Activated CD4-positive, alpha-beta T cell treated with anti-CD3 and anti-CD28 coated beads, Interleukin-2, amount 10 ng/mL, durations not matched to agents 7 days and 5 days (primary cell): ENCODE results near the gene CYB561. TPM values are rescaled to one million over a fixed set of nuclear protein-coding genes. Genes with fewer than 3 reads are reported as not detected.
A peak's percentile ranks its signal among the peaks of the same experiment; 100 is the strongest.

Experiments used
- CTCF ChIA-PET: fragments of 350-600 bp; sonication (Branson Sonifier 250); formaldehyde crosslinking; loops from one replicate; lab custom pipeline; 2021; ENCODE audit warnings: antibody characterized with exemption; lab: Charles Lee
- POLR2A ChIA-PET: fragments of 350-600 bp; sonication (Branson Sonifier 250); formaldehyde crosslinking; loops from one replicate; lab custom pipeline; 2021; ENCODE audit warnings: antibody characterized with exemption; lab: Charles Lee
- DNase-seq: peaks from one replicate; pipeline ENCODE4 v3.0.0-alpha.2; 2020
- H3K27ac Mint-ChIP-seq: one replicate; pipeline ENCODE4 v1.8.0; 2021; ENCODE audit warnings: mild to moderate bottlenecking, moderate library complexity, mixed read lengths
- H3K27me3 Mint-ChIP-seq: one replicate; pipeline ENCODE4 v1.8.0; 2021; ENCODE audit warnings: mixed read lengths
- H3K36me3 Mint-ChIP-seq: one replicate; pipeline ENCODE4 v1.8.0; 2021; ENCODE audit warnings: low read depth, mixed read lengths
- H3K4me1 Mint-ChIP-seq: one replicate; pipeline ENCODE4 v1.8.0; 2021; ENCODE audit warnings: mixed read lengths
- H3K4me3 Mint-ChIP-seq: one replicate; pipeline ENCODE4 v1.8.0; 2021; ENCODE audit warnings: mild to moderate bottlenecking, moderate library complexity, mixed read lengths
- H3K9me3 Mint-ChIP-seq: one replicate; pipeline ENCODE4 v1.8.0; 2021; ENCODE audit warnings: mixed read lengths
- total RNA-seq, 2 experiments: library from RNA; stranded (reverse); gene quantifications; one replicate each; pipeline ENCODE4 v1.2.3, GENCODE V29; 2021

The CYB561 gene
- total RNA-seq, 2 experiments from 2014 or later = 7.9 to 9.5 TPM

GRCh38 chr17:63423963-63424362 is 22.1 kb downstream of the CYB561 start:
- Mint-ChIP-seq H3K27me3 (peaks cover 2% of the 10 kb centered on the region), H3K9me3 (no peaks in the 10 kb centered on the region), H3K27ac (no peak overlapping the region), H3K4me3 (no peak overlapping the region), H3K4me1 (peaks cover 57% of the 10 kb centered on the region), H3K36me3 (peaks cover 1% of the 10 kb centered on the region)
- ChIA-PET POLR2A (no interaction called here), CTCF (interaction anchor here (0.9 to 7.0 kb wide), 4 partner anchors 13 to 188 kb away, joined by 3 to 60 read pairs (median 30); partner anchors contain the start of gene ACE)
- no peak for DNase-seq

GRCh38 chr17:63423251-63423950 is 22.7 kb downstream of the CYB561 start:
- ChIA-PET CTCF (interaction anchor here (0.9 to 7.0 kb wide), 3 partner anchors 14 to 188 kb away, joined by 3 to 60 read pairs (median 57); partner anchors contain the start of gene ACE), POLR2A (no interaction called here)
- peaks cover 2% of the 10 kb centered on the region for H3K27me3 Mint-ChIP-seq
- no peak overlapping the region for H3K4me3 Mint-ChIP-seq
- H3K27ac Mint-ChIP-seq = no peak overlapping the region
- no peaks in the 10 kb centered on the region for H3K9me3 Mint-ChIP-seq
- H3K4me1 Mint-ChIP-seq = peaks cover 55% of the 10 kb centered on the region
- DNase-seq = no peak
- H3K36me3 Mint-ChIP-seq = peaks cover 1% of the 10 kb centered on the region

GRCh38 chr17:63421681-63422645 is 24.1 kb downstream of the CYB561 start:
- no peak for DNase-seq
- Mint-ChIP-seq H3K4me1 (peaks cover 41% of the 10 kb centered on the region), H3K27me3 (peaks cover 2% of the 10 kb centered on the region), H3K4me3 (no peak overlapping the region), H3K9me3 (no peaks in the 10 kb centered on the region), H3K36me3 (peaks cover 1% of the 10 kb centered on the region), H3K27ac (peak overlapping the region; percentile 4)
- ChIA-PET POLR2A (no interaction called here), CTCF (no interaction called here)

- H3K27me3 Mint-ChIP-seq = peaks cover 2% of the 10 kb centered on the region
- CTCF ChIA-PET = no interaction called here
- POLR2A ChIA-PET = no interaction called here
- H3K9me3 Mint-ChIP-seq = no peaks in the 10 kb centered on the region
- peak overlapping the region; percentile 92 for H3K27ac Mint-ChIP-seq
- peaks cover 1% of the 10 kb centered on the region for H3K36me3 Mint-ChIP-seq
- H3K4me3 Mint-ChIP-seq = no peak overlapping the region
- DNase-seq = no peak
- peaks cover 32% of the 10 kb centered on the region for H3K4me1 Mint-ChIP-seq
Measured at GRCh38 chr17:63420868-63421680, 25.0 kb downstream of the CYB561 start.

- Mint-ChIP-seq H3K27me3 (peaks cover 2% of the 10 kb centered on the region), H3K4me3 (peak overlapping the region; percentile 24), H3K36me3 (peaks cover 1% of the 10 kb centered on the region), H3K27ac (peak overlapping the region; percentile 92), H3K9me3 (no peaks in the 10 kb centered on the region), H3K4me1 (peaks cover 25% of the 10 kb centered on the region)
- CTCF ChIA-PET = interaction anchor here (0.5 to 4.4 kb wide), 4 partner anchors 11 to 1361 kb away, joined by 3 to 25 read pairs (median 5); no protein-coding TSS in a partner anchor
- POLR2A ChIA-PET = no interaction called here
- DNase-seq = peak; percentile 73
Measured at GRCh38 chr17:63419949-63420867, 25.9 kb downstream of the CYB561 start.

- H3K4me1 Mint-ChIP-seq = peaks cover 25% of the 10 kb centered on the region
- no peaks in the 10 kb centered on the region for H3K9me3 Mint-ChIP-seq
- peaks cover 1% of the 10 kb centered on the region for H3K36me3 Mint-ChIP-seq
- ChIA-PET POLR2A (no interaction called here), CTCF (interaction anchor here (0.5 to 4.4 kb wide), 5 partner anchors 12 to 1360 kb away, joined by 3 to 25 read pairs (median 5); no protein-coding TSS in a partner anchor)
- DNase-seq = no peak
- H3K4me3 Mint-ChIP-seq = no peak overlapping the region
- no peaks in the 10 kb centered on the region for H3K27me3 Mint-ChIP-seq
- no peak overlapping the region for H3K27ac Mint-ChIP-seq
Measured at GRCh38 chr17:63419398-63419797, 26.7 kb downstream of the CYB561 start.

GRCh38 chr17:63418540-63418939 is 27.6 kb downstream of the CYB561 start:
- Mint-ChIP-seq H3K9me3 (no peaks in the 10 kb centered on the region), H3K4me3 (no peak overlapping the region), H3K4me1 (peaks cover 25% of the 10 kb centered on the region), H3K27ac (no peak overlapping the region), H3K27me3 (peaks cover 2% of the 10 kb centered on the region), H3K36me3 (peaks cover 1% of the 10 kb centered on the region)
- POLR2A ChIA-PET = no interaction called here
- CTCF ChIA-PET = interaction anchor here (0.9 to 4.4 kb wide), 4 partner anchors 9 to 430 kb away, joined by 3 to 25 read pairs (median 3); no protein-coding TSS in a partner anchor
- no peak for DNase-seq

- CTCF ChIA-PET = interaction anchor here (0.6 kb wide), 1 partner anchor 64 kb away, joined by 4 read pairs; no protein-coding TSS in a partner anchor
- DNase-seq = no peak
- Mint-ChIP-seq H3K4me3 (no peak overlapping the region), H3K27me3 (peaks cover 4% of the 10 kb centered on the region), H3K27ac (no peak overlapping the region), H3K9me3 (no peaks in the 10 kb centered on the region), H3K4me1 (peaks cover 6% of the 10 kb centered on the region), H3K36me3 (no peaks in the 10 kb centered on the region)
- POLR2A ChIA-PET = no interaction called here
Measured at GRCh38 chr17:63414222-63414621, 31.9 kb downstream of the CYB561 start.

GRCh38 chr17:63413128-63413527 is 33.0 kb downstream of the CYB561 start:
- H3K4me1 Mint-ChIP-seq = no peaks in the 10 kb centered on the region
- POLR2A ChIA-PET = no interaction called here
- CTCF ChIA-PET = no interaction called here
- DNase-seq = no peak
- H3K27ac Mint-ChIP-seq = no peak overlapping the region
- no peaks in the 10 kb centered on the region for H3K36me3 Mint-ChIP-seq
- no peaks in the 10 kb centered on the region for H3K9me3 Mint-ChIP-seq
- no peak overlapping the region for H3K4me3 Mint-ChIP-seq
- H3K27me3 Mint-ChIP-seq = peaks cover 4% of the 10 kb centered on the region

GRCh38 chr17:63412234-63412633 is 33.9 kb downstream of the CYB561 start:
- no peak overlapping the region for H3K4me3 Mint-ChIP-seq
- DNase-seq = no peak
- peaks cover 4% of the 10 kb centered on the region for H3K27me3 Mint-ChIP-seq
- H3K9me3 Mint-ChIP-seq = no peaks in the 10 kb centered on the region
- H3K36me3 Mint-ChIP-seq = no peaks in the 10 kb centered on the region
- POLR2A ChIA-PET = no interaction called here
- no peak overlapping the region for H3K27ac Mint-ChIP-seq
- H3K4me1 Mint-ChIP-seq = no peaks in the 10 kb centered on the region
- CTCF ChIA-PET = no interaction called here

GRCh38 chr17:63407741-63408330 is 38.3 kb downstream of the CYB561 start:
- Mint-ChIP-seq H3K27me3 (peaks cover 2% of the 10 kb centered on the region), H3K9me3 (no peaks in the 10 kb centered on the region), H3K4me3 (no peak overlapping the region), H3K36me3 (no peaks in the 10 kb centered on the region), H3K4me1 (peaks cover 2% of the 10 kb centered on the region), H3K27ac (no peak overlapping the region)
- CTCF ChIA-PET = interaction anchor here (0.9 to 2.8 kb wide), 5 partner anchors 18 to 71 kb away, joined by 3 to 10 read pairs (median 7); no protein-coding TSS in a partner anchor
- no peak for DNase-seq
- POLR2A ChIA-PET = no interaction called here
